BJ (cell line): ENCODE results near the gene FBXO31. TPM values are rescaled to one million over a fixed set of nuclear protein-coding genes. Genes with fewer than 3 reads are reported as not detected.

Source experiments
- CTCF ChIA-PET: fragments of 350-600 bp; formaldehyde crosslinking; extraction: SDS; loops from one replicate; lab custom pipeline; 2021; ENCODE audit warnings: antibody characterized with exemption, inconsistent platforms; lab: Yijun Ruan, JAX
- POLR2A ChIA-PET: fragments of 300-600 bp; sonication (Branson Sonifier 250); formaldehyde crosslinking; extraction: SDS; loops from one replicate; lab custom pipeline; 2021; ENCODE audit warnings: antibody characterized with exemption; lab: Charles Lee
- DNase-seq: peaks from one replicate; pipeline ENCODE4 v3.0.0-alpha.2; 2011; ENCODE audit warnings: low read depth
- H3K27me3 ChIP-seq: 2 replicates; pipeline ENCODE4 v1.6.0; 2011; ENCODE audit warnings: low read length; ENCODE audit not compliant: control insufficient read depth, insufficient read depth
- H3K36me3 ChIP-seq: 2 replicates; pipeline ENCODE4 v1.5.1; 2011; ENCODE audit warnings: low read length; ENCODE audit not compliant: control insufficient read depth, insufficient read depth
- H3K4me3 ChIP-seq: 2 replicates; pipeline ENCODE4 v1.5.1; 2011; ENCODE audit warnings: low read depth, mild to moderate bottlenecking, control low read depth, low read length
- CTCF ChIP-seq: IDR thresholded peaks from 2 replicates; pipeline ENCODE4 v1.5.1; 2011; ENCODE audit warnings: low read depth, mild to moderate bottlenecking, control low read depth, inconsistent platforms, low read length, moderate library complexity; ENCODE audit not compliant: insufficient read depth
- polyA plus RNA-seq: library from polyadenylated mRNA; depleted of rRNA; stranded (reverse); fragments of >200 nt; gene quantifications from 2 replicates; pipeline ENCODE4 v1.2.3, GENCODE V29; 2011

Gene FBXO31
- polyA plus RNA-seq, 1 experiment = 24.8 TPM

DNA sequence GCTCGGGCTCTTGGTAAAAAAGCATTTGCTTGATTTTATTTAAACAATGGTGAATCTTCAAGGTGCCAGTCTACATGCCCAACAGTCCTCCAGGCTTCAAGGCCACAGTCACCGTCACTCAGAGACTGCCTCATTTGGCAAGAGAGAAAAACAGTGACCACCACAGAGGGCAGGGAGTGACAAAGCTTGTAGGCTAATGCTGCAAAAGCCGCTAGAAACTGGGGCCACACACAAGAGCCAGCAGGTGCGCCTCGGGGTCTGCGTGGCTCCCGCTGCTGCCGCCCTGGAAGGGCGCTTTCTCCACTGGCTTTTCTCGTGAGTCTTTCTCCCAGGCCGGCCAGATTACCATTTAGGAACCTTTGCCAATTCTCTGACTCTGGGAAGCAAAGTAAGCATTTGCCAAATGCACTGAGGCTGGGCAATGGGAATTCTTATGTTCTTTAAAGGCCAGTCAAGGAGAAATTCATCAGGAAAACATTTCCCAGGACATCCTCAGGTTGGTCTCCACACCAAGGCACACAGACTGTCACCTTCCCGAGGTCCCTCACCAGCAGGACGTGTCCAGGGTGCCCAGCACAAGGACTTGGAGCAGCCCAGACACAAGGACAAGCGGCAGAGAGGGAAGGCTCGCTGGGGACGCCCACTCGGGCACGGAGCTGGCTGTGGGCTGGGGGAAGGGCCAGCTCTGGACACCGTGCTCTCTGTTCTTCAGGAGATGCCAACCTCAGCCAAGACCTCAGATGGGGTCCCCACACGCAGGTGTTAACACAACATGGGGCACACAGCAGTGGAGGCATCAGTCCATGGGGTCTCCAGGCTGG, 53.9 kb downstream of the FBXO31 start:
- Histone ChIP-seq H3K36me3 (peaks cover 21% of the 10 kb centered on the region), H3K27me3 (no peaks in the 10 kb centered on the region), H3K4me3 (no peak overlapping the region)
- ChIA-PET CTCF (no interaction called here), POLR2A (no interaction called here)
- no peak for DNase-seq
- TF ChIP-seq CTCF = no peak

GRCh38 chr16:87328846-87329245, 54.7 kb downstream of the FBXO31 start:
- Histone ChIP-seq H3K27me3 (no peaks in the 10 kb centered on the region), H3K36me3 (peaks cover 20% of the 10 kb centered on the region), H3K4me3 (no peak overlapping the region)
- TF ChIP-seq CTCF = no peak
- no peak for DNase-seq
- ChIA-PET CTCF (no interaction called here), POLR2A (no interaction called here)

DNA sequence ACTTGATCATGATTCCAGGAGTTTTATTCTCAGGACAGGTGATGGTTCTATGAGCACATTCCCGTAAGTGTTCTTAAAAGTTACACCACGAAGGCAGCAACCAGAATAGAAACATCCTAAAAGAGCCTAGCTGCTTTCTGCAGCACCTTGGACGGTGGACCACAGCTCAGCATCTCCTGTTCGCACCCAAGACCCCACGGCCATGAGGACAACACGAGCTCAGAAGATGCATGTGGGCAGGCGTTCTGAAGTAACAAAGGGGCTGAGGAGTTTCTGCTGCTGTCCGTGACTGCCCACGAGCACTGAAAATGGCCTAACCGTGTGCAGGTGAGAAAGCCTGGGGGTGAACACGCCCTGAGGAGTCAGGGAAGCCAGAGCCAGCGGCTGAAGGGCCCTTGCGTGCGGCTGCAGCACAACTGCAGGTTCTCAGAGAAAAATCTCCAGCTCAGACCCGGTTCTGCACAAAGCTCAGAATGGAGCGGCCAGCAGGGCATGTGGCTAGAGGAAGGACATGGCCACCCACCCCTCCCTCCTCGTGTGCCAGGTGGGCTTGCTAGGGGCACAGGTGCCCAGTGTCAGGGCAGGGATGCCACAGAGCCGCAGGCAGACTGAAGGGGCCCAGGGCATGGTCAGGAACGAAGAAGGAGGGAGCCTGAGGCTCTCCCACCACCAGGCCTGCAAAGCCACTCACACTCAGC, 55.6 kb downstream of the FBXO31 start:
- Histone ChIP-seq H3K4me3 (no peak overlapping the region), H3K36me3 (peaks cover 17% of the 10 kb centered on the region), H3K27me3 (no peaks in the 10 kb centered on the region)
- no peak for DNase-seq
- ChIA-PET CTCF (interaction anchor here (1.8 kb wide), 1 partner anchor 66 kb away, joined by 6 read pairs; no protein-coding TSS in a partner anchor), POLR2A (no interaction called here)
- TF ChIP-seq CTCF = no peak

GRCh38 chr16:87326151-87326571, 57.4 kb downstream of the FBXO31 start:
- H3K36me3 ChIP-seq = peaks cover 14% of the 10 kb centered on the region
- DNase-seq = no peak
- TF ChIP-seq CTCF = no peak
- ChIA-PET CTCF (interaction anchor here (0.5 to 1.9 kb wide), 6 partner anchors 9 to 78 kb away, joined by 3 to 6 read pairs (median 4); partner anchors contain the start of gene C16orf95), POLR2A (no interaction called here)
- no peak overlapping the region for H3K4me3 ChIP-seq
- no peaks in the 10 kb centered on the region for H3K27me3 ChIP-seq

DNA sequence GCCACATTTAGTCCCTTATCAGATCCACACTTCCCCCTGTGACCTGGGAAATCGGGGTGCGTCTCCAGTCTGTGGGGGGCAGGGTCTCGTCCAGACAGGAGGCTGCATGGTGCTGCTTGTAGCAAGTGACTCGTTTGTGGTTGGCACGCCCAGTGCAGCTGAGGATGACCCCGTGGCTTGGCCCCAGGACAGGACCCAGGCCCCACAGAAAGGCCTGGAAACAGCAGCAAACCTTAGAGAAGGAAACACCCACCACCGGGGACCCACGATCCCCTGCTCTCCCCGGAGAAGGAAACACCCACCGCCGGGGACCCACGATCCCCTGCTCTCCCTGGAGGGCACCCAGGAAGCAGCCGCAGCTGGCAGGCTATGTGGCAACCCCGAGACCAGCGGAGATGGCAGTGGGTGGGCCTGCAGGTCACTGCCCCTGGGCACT, 58.1 kb downstream of the FBXO31 start:
- POLR2A ChIA-PET = no interaction called here
- no peak for TF ChIP-seq CTCF
- H3K27me3 ChIP-seq = no peaks in the 10 kb centered on the region

More for the DNA sequence above, 58.1 kb downstream of the FBXO31 start:
- no peak for DNase-seq
- CTCF ChIA-PET = interaction anchor here (0.8 to 1.9 kb wide), 7 partner anchors 8 to 63 kb away, joined by 3 to 6 read pairs (median 4); partner anchors contain the start of gene C16orf95
- peaks cover 11% of the 10 kb centered on the region for H3K36me3 ChIP-seq
- no peak overlapping the region for H3K4me3 ChIP-seq
